ENCODE results near the gene NME2.

DNA sequence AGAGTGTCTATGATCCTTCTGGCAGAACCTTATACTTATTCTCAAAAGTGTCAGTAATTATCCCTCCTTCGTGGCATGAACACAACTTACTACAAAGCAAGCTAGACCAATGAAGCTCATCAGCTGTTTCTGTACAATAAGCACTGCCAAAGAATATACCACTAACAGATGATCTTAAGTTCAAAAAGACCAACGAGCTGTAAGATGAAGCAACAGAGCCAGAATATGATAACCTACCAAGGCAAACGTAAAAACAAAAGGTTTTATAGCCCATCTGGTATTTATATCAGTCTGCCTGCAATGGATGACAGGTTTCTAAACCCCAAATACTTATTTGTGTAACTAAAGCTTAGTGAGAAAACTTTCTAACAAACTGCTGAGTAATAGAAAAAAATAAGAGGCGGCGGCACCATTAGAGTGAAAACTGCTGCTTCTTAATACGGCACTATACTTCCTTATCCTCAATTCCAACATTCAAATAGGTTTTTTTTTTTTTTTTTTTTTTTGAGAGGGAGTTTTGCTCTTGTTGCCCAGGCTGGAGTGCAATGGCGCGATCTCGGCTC lies 22.1 kb downstream of the NME2 start:
- TF ChIP-seq ZC3H10 (CRISPR knock-in tag; IDR thresholded peaks at IDR 0.05) (no peak), ARNTL (CRISPR knock-in tag; IDR thresholded peaks at IDR 0.05; ENCODE audit: borderline replicate concordance, low read depth) (no peak), TCF4 (CRISPR knock-in tag; IDR thresholded peaks at IDR 0.05; ENCODE audit: borderline replicate concordance) (no peak), RARB (CRISPR knock-in tag; IDR thresholded peaks at IDR 0.05) (no peak), ZFP3 (CRISPR knock-in tag; IDR thresholded peaks at IDR 0.05) (no peak)
- TF ChIP-seq, protein P1, sequence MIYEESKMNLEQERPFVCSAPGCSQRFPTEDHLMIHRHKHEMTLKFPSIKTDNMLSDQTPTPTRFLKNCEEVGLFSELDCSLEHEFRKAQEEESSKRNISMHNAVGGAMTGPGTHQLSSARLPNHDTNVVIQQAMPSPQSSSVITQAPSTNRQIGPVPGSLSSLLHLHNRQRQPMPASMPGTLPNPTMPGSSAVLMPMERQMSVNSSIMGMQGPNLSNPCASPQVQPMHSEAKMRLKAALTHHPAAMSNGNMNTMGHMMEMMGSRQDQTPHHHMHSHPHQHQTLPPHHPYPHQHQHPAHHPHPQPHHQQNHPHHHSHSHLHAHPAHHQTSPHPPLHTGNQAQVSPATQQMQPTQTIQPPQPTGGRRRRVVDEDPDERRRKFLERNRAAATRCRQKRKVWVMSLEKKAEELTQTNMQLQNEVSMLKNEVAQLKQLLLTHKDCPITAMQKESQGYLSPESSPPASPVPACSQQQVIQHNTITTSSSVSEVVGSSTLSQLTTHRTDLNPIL (CRISPR knock-in tag; IDR thresholded peaks at IDR 0.05; ENCODE audit: low read depth) = no peak
- TF ChIP-seq, protein P2, sequence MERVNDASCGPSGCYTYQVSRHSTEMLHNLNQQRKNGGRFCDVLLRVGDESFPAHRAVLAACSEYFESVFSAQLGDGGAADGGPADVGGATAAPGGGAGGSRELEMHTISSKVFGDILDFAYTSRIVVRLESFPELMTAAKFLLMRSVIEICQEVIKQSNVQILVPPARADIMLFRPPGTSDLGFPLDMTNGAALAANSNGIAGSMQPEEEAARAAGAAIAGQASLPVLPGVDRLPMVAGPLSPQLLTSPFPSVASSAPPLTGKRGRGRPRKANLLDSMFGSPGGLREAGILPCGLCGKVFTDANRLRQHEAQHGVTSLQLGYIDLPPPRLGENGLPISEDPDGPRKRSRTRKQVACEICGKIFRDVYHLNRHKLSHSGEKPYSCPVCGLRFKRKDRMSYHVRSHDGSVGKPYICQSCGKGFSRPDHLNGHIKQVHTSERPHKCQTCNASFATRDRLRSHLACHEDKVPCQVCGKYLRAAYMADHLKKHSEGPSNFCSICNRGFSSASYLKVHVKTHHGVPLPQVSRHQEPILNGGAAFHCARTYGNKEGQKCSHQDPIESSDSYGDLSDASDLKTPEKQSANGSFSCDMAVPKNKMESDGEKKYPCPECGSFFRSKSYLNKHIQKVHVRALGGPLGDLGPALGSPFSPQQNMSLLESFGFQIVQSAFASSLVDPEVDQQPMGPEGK (CRISPR knock-in tag; IDR thresholded peaks at IDR 0.05; ENCODE audit: borderline replicate concordance) = no peak
- TF ChIP-seq, protein P3, sequence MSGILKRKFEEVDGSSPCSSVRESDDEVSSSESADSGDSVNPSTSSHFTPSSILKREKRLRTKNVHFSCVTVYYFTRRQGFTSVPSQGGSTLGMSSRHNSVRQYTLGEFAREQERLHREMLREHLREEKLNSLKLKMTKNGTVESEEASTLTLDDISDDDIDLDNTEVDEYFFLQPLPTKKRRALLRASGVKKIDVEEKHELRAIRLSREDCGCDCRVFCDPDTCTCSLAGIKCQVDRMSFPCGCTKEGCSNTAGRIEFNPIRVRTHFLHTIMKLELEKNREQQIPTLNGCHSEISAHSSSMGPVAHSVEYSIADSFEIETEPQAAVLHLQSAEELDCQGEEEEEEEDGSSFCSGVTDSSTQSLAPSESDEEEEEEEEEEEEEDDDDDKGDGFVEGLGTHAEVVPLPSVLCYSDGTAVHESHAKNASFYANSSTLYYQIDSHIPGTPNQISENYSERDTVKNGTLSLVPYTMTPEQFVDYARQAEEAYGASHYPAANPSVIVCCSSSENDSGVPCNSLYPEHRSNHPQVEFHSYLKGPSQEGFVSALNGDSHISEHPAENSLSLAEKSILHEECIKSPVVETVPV (CRISPR knock-in tag; IDR thresholded peaks at IDR 0.05) = no peak
